Measurements from ENCODE around the gene MATN1. TPM values are rescaled to one million over a fixed set of nuclear protein-coding genes. Genes with fewer than 3 reads are reported as not detected.

MATN1 gene
- polyA plus RNA-seq, 3 donors: 0.07 TPM; not detected in 2

DNA sequence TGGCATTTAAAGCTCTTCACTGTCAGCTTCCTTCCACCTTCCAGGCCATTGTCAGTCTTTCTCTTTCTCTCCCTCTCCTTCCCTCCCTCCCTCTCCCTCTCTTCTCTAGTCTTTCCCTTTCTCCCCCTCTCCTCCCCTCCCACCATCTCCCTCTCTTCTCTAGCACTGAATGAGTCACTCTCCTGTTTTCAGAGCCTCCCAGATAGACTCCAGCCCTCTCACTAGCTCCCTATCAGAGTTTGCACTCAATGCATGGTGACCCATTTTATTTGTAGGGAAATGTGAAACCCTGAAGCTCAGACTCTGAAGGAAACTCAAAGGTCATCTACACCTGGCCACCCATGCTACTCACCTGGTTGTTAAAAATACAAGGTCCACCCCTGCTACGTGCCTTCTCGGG is 4.4 kb upstream of the MATN1 start:
- H4K20me1 ChIP-seq (ENCODE audit: insufficient read depth, low read length): peaks cover 53% of the 10 kb centered on the region
- no peaks in the 10 kb centered on the region for H3K9me3 ChIP-seq (replicated peaks in 1 of 2; ENCODE audit: control insufficient read depth in 1 of 2, insufficient read depth in 1 of 2, low read length in 2 of 2)
- DNase-seq: no peak
- Mint-ChIP-seq H3K4me3 (no peak overlapping the region), H3K27me3 (ENCODE audit: low read depth in 3 of 3) (peaks cover 0 to 2% (median 0%) of the 10 kb centered on the region in 3 donors), H3K36me3 (peaks cover 13 to 15% of the 10 kb centered on the region in 2 donors), H3K4me1 (peaks cover 32% of the 10 kb centered on the region), H3K27ac (peak overlapping the region in 1 of 7 donors; percentile 1), H3K9me3 (no peaks in the 10 kb centered on the region)
- TF ChIP-seq, protein P1, sequence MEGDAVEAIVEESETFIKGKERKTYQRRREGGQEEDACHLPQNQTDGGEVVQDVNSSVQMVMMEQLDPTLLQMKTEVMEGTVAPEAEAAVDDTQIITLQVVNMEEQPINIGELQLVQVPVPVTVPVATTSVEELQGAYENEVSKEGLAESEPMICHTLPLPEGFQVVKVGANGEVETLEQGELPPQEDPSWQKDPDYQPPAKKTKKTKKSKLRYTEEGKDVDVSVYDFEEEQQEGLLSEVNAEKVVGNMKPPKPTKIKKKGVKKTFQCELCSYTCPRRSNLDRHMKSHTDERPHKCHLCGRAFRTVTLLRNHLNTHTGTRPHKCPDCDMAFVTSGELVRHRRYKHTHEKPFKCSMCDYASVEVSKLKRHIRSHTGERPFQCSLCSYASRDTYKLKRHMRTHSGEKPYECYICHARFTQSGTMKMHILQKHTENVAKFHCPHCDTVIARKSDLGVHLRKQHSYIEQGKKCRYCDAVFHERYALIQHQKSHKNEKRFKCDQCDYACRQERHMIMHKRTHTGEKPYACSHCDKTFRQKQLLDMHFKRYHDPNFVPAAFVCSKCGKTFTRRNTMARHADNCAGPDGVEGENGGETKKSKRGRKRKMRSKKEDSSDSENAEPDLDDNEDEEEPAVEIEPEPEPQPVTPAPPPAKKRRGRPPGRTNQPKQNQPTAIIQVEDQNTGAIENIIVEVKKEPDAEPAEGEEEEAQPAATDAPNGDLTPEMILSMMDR (IDR thresholded peaks at IDR 0.05): no peak
- H3K4me1 ChIP-seq (ENCODE audit: control insufficient read depth in 1 of 2, insufficient read depth in 2 of 2, low read length in 2 of 2): peaks cover 18 to 28% of the 10 kb centered on the region in 2 donors
- H3K4me3 ChIP-seq (replicated peaks in 1 of 3; ENCODE audit: low read depth in 2 of 3, low read length in 3 of 3): no peak overlapping the region
- no peak overlapping the region for H3K27ac ChIP-seq (ENCODE audit: low read depth in 1 of 2, low read length in 2 of 2)
- no peak overlapping the region for H3K9ac ChIP-seq (ENCODE audit: insufficient read depth, low read length, poor library complexity, severe bottlenecking)
- H3K27me3 ChIP-seq (ENCODE audit: control insufficient read depth in 2 of 2, insufficient read depth in 2 of 2, low read length in 2 of 2): no peaks in the 10 kb centered on the region
- H3K4me2 ChIP-seq (replicated peaks; ENCODE audit: extremely low read depth, low read length, poor library complexity, severe bottlenecking): no peak overlapping the region
- H3K36me3 ChIP-seq (replicated peaks in 1 of 2; ENCODE audit: control insufficient read depth in 1 of 2, insufficient read depth in 2 of 2, low read length in 2 of 2): peaks cover 6% of the 10 kb centered on the region in 2 donors
- intact Hi-C loops (cut with micrococcal nuclease): no loop called here
- no peaks in the 10 kb centered on the region for H3K79me2 ChIP-seq (ENCODE audit: insufficient read depth, low read length)
- WGBS (ENCODE audit: insufficient coverage): 100% methylated on average over 2 of the region's 2 CpGs
- H2AFZ ChIP-seq (ENCODE audit: insufficient read depth, low read depth, low read length, poor library complexity, severe bottlenecking): no peak overlapping the region

DNA sequence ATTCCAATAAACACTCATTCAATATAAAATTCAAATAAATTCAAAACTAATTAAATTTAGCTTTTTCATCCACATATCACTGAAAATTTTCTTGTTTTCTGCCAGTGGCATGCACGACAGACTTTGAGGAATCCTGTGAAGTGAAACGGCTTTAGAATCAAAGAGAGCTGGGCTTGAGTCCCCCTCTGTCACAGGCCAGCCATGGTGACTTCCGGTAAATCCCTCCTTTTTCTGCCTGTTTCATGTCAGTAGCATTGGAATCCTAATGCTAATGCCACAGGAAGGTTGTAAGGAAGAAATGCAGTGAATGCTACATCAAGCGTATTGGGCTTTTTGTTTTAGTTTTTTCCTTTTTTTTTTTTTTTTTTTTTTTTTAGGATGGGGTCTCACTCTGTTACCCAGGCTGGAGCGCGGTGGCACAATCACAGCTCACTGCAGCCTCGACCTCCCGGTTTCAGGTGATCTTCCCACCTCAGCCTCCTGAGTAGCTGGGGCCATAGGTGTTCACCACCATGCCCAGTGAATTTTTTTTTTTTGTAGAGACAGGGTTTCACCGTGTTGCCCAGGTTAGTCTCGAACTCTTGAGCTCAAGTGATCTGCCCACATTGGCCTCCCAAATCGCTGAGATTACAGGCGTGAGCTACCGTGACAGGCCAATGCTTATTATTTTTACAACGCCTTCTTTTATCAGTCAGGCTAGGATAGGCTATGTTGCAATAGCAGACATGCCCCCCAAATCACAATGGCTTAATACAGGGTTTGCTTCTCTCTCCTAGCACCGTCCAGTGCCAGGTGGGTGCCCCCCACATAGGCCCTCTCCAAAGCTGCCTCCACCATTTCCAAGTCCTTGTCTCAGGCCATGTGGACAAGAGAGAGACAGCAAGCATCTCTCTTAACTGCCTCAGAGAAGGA is 3.6 kb upstream of the MATN1 start:
- Histone ChIP-seq H4K20me1 (ENCODE audit: insufficient read depth, low read length) (peaks cover 45% of the 10 kb centered on the region), H3K4me3 (replicated peaks in 1 of 3; ENCODE audit: low read depth in 2 of 3, low read length in 3 of 3) (no peak overlapping the region), H2AFZ (ENCODE audit: insufficient read depth, low read depth, low read length, poor library complexity, severe bottlenecking) (no peak overlapping the region), H3K4me2 (replicated peaks; ENCODE audit: extremely low read depth, low read length, poor library complexity, severe bottlenecking) (no peak overlapping the region), H3K4me1 (ENCODE audit: control insufficient read depth in 1 of 2, insufficient read depth in 2 of 2, low read length in 2 of 2) (peaks cover 18 to 23% of the 10 kb centered on the region in 2 donors), H3K9ac (ENCODE audit: insufficient read depth, low read length, poor library complexity, severe bottlenecking) (no peak overlapping the region), H3K79me2 (ENCODE audit: insufficient read depth, low read length) (no peaks in the 10 kb centered on the region), H3K27me3 (ENCODE audit: control insufficient read depth in 2 of 2, insufficient read depth in 2 of 2, low read length in 2 of 2) (no peaks in the 10 kb centered on the region), H3K27ac (ENCODE audit: low read depth in 1 of 2, low read length in 2 of 2) (no peak overlapping the region), H3K9me3 (replicated peaks in 1 of 2; ENCODE audit: control insufficient read depth in 1 of 2, insufficient read depth in 1 of 2, low read length in 2 of 2) (no peaks in the 10 kb centered on the region), H3K36me3 (replicated peaks in 1 of 2; ENCODE audit: control insufficient read depth in 1 of 2, insufficient read depth in 2 of 2, low read length in 2 of 2) (no peaks in the 10 kb centered on the region)
- peaks cover 0 to 2% (median 0%) of the 10 kb centered on the region in 3 donors for H3K27me3 Mint-ChIP-seq (ENCODE audit: low read depth in 3 of 3)
- intact Hi-C loops (cut with micrococcal nuclease): no loop called here
- peaks cover 26% of the 10 kb centered on the region for H3K4me1 Mint-ChIP-seq
- no peak overlapping the region for H3K27ac Mint-ChIP-seq
- WGBS (ENCODE audit: insufficient coverage): 93% methylated on average over 11 of the region's 15 CpGs
- TF ChIP-seq, protein P1 (IDR thresholded peaks at IDR 0.05): no peak
- no peak overlapping the region for H3K4me3 Mint-ChIP-seq
- no peaks in the 10 kb centered on the region for H3K9me3 Mint-ChIP-seq
- peaks cover 7 to 12% of the 10 kb centered on the region in 2 donors for H3K36me3 Mint-ChIP-seq
- DNase-seq: no peak

Measured in CD14-positive monocyte (primary cell).